SK-N-SH (cell line): ENCODE measurements around the gene TNFRSF12A. TPM values are rescaled to one million over a fixed set of nuclear protein-coding genes. Genes with fewer than 3 reads are reported as not detected.

Experiments
- CTCF ChIA-PET: fragments of 300-600, 350-600 bp; formaldehyde crosslinking; extraction: SDS; loops from one replicate; lab custom pipeline; 2021; lab: Yijun Ruan, JAX
- POLR2A ChIA-PET: fragments of 350-600 bp; sonication (Branson Sonifier 250); formaldehyde crosslinking; extraction: SDS; loops from one replicate; lab custom pipeline; 2020; ENCODE audit warnings: antibody characterized with exemption, inconsistent platforms; lab: Yijun Ruan, JAX
- DNase-seq: peaks from one replicate; pipeline ENCODE4 v3.0.0; 2012
- H2AFZ ChIP-seq: fragments of 200-600 bp; sonication (generic); 2 replicates; pipeline ENCODE4 v1.8.1; 2016; ENCODE audit warnings: antibody characterized with exemption, mild to moderate bottlenecking, low read depth
- H3F3A ChIP-seq: fragments of 200-600 bp; sonication (generic); replicated peaks from 2 replicates; pipeline ENCODE3; 2016; ENCODE audit warnings: antibody characterized with exemption, mild to moderate bottlenecking; ENCODE audit not compliant: insufficient read depth
- H3K27ac ChIP-seq, 2 experiments: fragments of 200-500 bp in 1 of 2; fragments of 200-600 bp in 1 of 2; sonication (Bioruptor generic) in 1 of 2; sonication (generic), shearing (Covaris generic) in 1 of 2; 2 replicates each; pipeline versions ENCODE4 v1.5.1 to v1.6.1; 2014 to 2016; ENCODE audit warnings: low read depth in 2 of 2, inconsistent platforms in 1 of 2, low read length in 1 of 2, mild to moderate bottlenecking in 1 of 2, mixed read lengths in 1 of 2
- H3K27me3 ChIP-seq: fragments of 200-600 bp; sonication (generic), shearing (Covaris generic); 2 replicates; pipeline ENCODE4 v1.6.1; 2016; ENCODE audit warnings: mixed run types; ENCODE audit not compliant: insufficient read depth
- H3K36me3 ChIP-seq, 2 experiments: fragments of 200-500 bp in 1 of 2; fragments of 200-600 bp in 1 of 2; sonication (Bioruptor generic) in 1 of 2; sonication (generic) in 1 of 2; replicated peaks in 1 of 2; 2 replicates each; pipeline versions ENCODE3 to v1.5.1; 2014 to 2016; ENCODE audit warnings: low read length in 1 of 2, mild to moderate bottlenecking in 1 of 2; ENCODE audit not compliant: insufficient read depth in 2 of 2, control insufficient read depth in 1 of 2
- H3K4me1 ChIP-seq, 2 experiments: fragments of 200-500 bp in 1 of 2; fragments of 200-600 bp in 1 of 2; sonication (Bioruptor generic) in 1 of 2; sonication (generic), shearing (Covaris generic) in 1 of 2; 2 replicates each; pipeline versions ENCODE4 v1.5.1 to v1.6.1; 2014 to 2016; ENCODE audit warnings: low read depth in 1 of 2, low read length in 1 of 2, mixed run types in 1 of 2; ENCODE audit not compliant: insufficient read depth in 2 of 2, control insufficient read depth in 1 of 2
- H3K4me2 ChIP-seq: fragments of 200-600 bp; sonication (generic), shearing (Covaris generic); 2 replicates; pipeline ENCODE4 v1.6.1; 2017; ENCODE audit warnings: mixed run types
- H3K4me3 ChIP-seq, 2 experiments: fragments of 200-500 bp in 1 of 2; fragments of 200-600 bp in 1 of 2; sonication (Bioruptor generic) in 1 of 2; sonication (generic), shearing (Covaris generic) in 1 of 2; 2 replicates each; pipeline versions ENCODE4 v1.5.1 to v1.8.1; 2014 to 2016; ENCODE audit warnings: low read depth in 2 of 2, inconsistent platforms in 1 of 2, low read length in 1 of 2, mild to moderate bottlenecking in 1 of 2, mixed read lengths in 1 of 2, moderate library complexity in 1 of 2
- H3K79me2 ChIP-seq: fragments of 200-600 bp; sonication (generic); 2 replicates; pipeline ENCODE4 v1.8.1; 2017; ENCODE audit warnings: mild to moderate bottlenecking; ENCODE audit not compliant: insufficient read depth
- H3K9ac ChIP-seq: fragments of 200-600 bp; sonication (generic); 2 replicates; pipeline ENCODE4 v1.6.1; 2017; ENCODE audit warnings: mixed run types
- H3K9me2 ChIP-seq: fragments of 200-600 bp; sonication (generic); 2 replicates; pipeline ENCODE4 v1.6.1; 2017; ENCODE audit warnings: mixed run types
- H3K9me3 ChIP-seq: fragments of 200-600 bp; sonication (generic); 2 replicates; pipeline ENCODE4 v1.6.1; 2017; ENCODE audit warnings: mixed run types, mild to moderate bottlenecking, moderate library complexity
- H4K20me1 ChIP-seq: fragments of 200-600 bp; sonication (generic); 2 replicates; pipeline ENCODE4 v1.6.1; 2017; ENCODE audit warnings: mild to moderate bottlenecking, mixed run types; ENCODE audit not compliant: insufficient read depth
- CHD2 ChIP-seq: fragments of 150-350 bp; IDR thresholded peaks from 2 replicates; pipeline ENCODE4 v1.6.1; 2018; ENCODE audit warnings: low read length; ENCODE audit not compliant: partially characterized antibody
- ELF1 ChIP-seq: IDR thresholded peaks from 2 replicates; pipeline ENCODE4 v1.4.0; 2012
- FOSL2 ChIP-seq: IDR thresholded peaks from 2 replicates; pipeline ENCODE4 v1.4.0; 2012; ENCODE audit warnings: low read depth, mild to moderate bottlenecking, moderate library complexity, borderline replicate concordance
- FOXM1 ChIP-seq: IDR thresholded peaks from 2 replicates; pipeline ENCODE4 v1.4.0; 2012; ENCODE audit warnings: low read depth, mild to moderate bottlenecking
- GABPA ChIP-seq: IDR thresholded peaks from 2 replicates; pipeline ENCODE4 v1.4.0; 2012; ENCODE audit warnings: low read depth, mild to moderate bottlenecking
- GATA2 ChIP-seq: sonication (generic); formaldehyde crosslinking; IDR thresholded peaks from 2 replicates; pipeline ENCODE4 v1.5.0; 2020; ENCODE audit warnings: mild to moderate bottlenecking, missing genetic modification reagents
- RFX5 ChIP-seq: IDR thresholded peaks from 2 replicates; pipeline ENCODE4 v1.6.1; 2012; ENCODE audit warnings: mild to moderate bottlenecking, improper control_type of control experiment, low read length
- RXRA ChIP-seq: IDR thresholded peaks from 2 replicates; pipeline ENCODE4 v1.4.0; 2012; ENCODE audit warnings: low read depth, mild to moderate bottlenecking, borderline replicate concordance
- TAF1 ChIP-seq: IDR thresholded peaks from 2 replicates; pipeline ENCODE4 v1.6.1; 2012; ENCODE audit warnings: low read depth, mild to moderate bottlenecking, low read length, moderate library complexity, borderline replicate concordance
- YY1 ChIP-seq: IDR thresholded peaks from 2 replicates; pipeline ENCODE4 v1.4.0; 2012; ENCODE audit warnings: low read depth, mild to moderate bottlenecking
- WGBS: methylation state at CpG from one replicate; pipeline ENCODE4 v1.1.6; 2017; ENCODE audit warnings: low lambda C conversion rate; 5-methylcytosine and 5-hydroxymethylcytosine counted together
- polyA plus RNA-seq, 3 experiments: library from polyadenylated mRNA; depleted of rRNA; stranded (reverse); fragments of >200 nt; gene quantifications; 2 replicates each; pipeline ENCODE4 v1.2.3, GENCODE V29; 2012
- TF ChIP-seq, protein P1 (sequence below): IDR thresholded peaks from 2 replicates; pipeline ENCODE4 v1.4.0; 2012; ENCODE audit warnings: low read depth, borderline replicate concordance
- TF ChIP-seq, protein P2 (sequence below): fragments of 150-350 bp; IDR thresholded peaks from 2 replicates; pipeline ENCODE4 v1.6.1; 2017; ENCODE audit warnings: antibody characterized with exemption, low read length, low read depth, borderline replicate concordance
- TF ChIP-seq, protein P3 (sequence below): IDR thresholded peaks from 2 replicates; pipeline ENCODE4 v1.4.0; 2012; ENCODE audit warnings: low read depth
- TF ChIP-seq, protein P4 (sequence below): IDR thresholded peaks from 2 replicates; pipeline ENCODE4 v1.4.0; 2012; ENCODE audit warnings: low read depth, borderline replicate concordance
- TF ChIP-seq, protein P5 (sequence below): IDR thresholded peaks from 2 replicates; pipeline ENCODE4; 2012
- TF ChIP-seq, protein P6 (sequence below): fragments of 150-350 bp; IDR thresholded peaks from 2 replicates; pipeline ENCODE4 v1.6.1; 2016; ENCODE audit warnings: mild to moderate bottlenecking, low read depth, low read length

Gene TNFRSF12A
- polyA plus RNA-seq, 1 of the 3 experiments (the other 2 are of a cell fraction), result 374 TPM

DNA sequence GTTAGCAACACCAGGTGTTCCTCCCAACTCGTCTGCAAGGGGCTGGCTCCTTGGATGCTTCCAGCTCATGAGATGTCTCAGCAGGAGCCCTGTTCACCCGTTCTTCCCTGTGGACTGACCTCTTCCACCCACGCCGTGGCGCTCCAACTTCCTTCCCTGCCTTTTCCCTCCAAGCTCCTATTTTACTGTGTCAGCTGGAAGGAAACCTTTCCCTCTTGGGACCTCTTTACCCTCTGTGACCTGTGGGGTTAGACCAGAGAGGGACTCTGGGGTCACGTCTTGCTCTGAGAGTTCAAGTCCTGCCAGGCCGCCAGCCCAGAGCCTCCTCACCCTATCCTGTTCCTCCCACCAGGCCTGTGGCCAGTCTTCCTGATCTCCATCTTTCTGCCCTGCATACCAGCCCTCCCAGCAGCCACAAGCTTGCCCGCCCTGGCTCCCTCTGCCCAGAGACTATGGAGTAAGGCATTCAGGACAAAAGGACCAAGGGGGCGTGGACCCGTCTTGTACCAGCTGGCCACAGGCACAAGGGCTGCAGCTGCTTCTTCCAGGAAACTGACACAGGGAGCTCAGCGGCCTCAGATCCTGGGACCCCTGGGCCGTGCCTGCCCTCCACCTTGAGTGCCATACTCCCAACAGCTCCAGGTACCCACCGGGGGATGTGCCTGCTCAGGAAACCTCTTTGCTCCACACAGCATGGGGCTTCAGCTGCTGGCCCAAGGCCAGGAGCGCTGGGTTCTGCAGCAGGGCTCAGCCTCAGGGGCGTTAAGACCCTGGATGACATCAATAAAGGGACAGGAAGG lies 48.0 kb upstream of the TNFRSF12A start:
- Histone ChIP-seq H3K9me2 (no peaks in the 10 kb centered on the region), H3K9ac (no peak overlapping the region), H3K27ac (no peak overlapping the region; a peak in 1 of 4 replicates), H3K79me2 (no peaks in the 10 kb centered on the region; the same call in 1 of the 2 replicates), H4K20me1 (peaks cover 31% of the 10 kb centered on the region; the same call in 1 of the 2 replicates), H3K4me3 (no peak overlapping the region), H3F3A (peaks cover 8% of the 10 kb centered on the region), H2AFZ (no peak overlapping the region), H3K4me1 (peaks cover 0 to 36% of the 10 kb centered on the region in 2 experiments; a peak in 1 of 4 replicates), H3K27me3 (no peaks in the 10 kb centered on the region), H3K9me3 (no peaks in the 10 kb centered on the region), H3K36me3 (no peaks in the 10 kb centered on the region), H3K4me2 (no peak overlapping the region)
- no peak for TF ChIP-seq RXRA
- TF ChIP-seq, protein P1, sequence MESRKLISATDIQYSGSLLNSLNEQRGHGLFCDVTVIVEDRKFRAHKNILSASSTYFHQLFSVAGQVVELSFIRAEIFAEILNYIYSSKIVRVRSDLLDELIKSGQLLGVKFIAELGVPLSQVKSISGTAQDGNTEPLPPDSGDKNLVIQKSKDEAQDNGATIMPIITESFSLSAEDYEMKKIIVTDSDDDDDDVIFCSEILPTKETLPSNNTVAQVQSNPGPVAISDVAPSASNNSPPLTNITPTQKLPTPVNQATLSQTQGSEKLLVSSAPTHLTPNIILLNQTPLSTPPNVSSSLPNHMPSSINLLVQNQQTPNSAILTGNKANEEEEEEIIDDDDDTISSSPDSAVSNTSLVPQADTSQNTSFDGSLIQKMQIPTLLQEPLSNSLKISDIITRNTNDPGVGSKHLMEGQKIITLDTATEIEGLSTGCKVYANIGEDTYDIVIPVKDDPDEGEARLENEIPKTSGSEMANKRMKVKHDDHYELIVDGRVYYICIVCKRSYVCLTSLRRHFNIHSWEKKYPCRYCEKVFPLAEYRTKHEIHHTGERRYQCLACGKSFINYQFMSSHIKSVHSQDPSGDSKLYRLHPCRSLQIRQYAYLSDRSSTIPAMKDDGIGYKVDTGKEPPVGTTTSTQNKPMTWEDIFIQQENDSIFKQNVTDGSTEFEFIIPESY, result no peak
- no peak for TF ChIP-seq YY1
- no peak for TF ChIP-seq CHD2
- no peak for TF ChIP-seq ELF1
- TF ChIP-seq, protein P2, sequence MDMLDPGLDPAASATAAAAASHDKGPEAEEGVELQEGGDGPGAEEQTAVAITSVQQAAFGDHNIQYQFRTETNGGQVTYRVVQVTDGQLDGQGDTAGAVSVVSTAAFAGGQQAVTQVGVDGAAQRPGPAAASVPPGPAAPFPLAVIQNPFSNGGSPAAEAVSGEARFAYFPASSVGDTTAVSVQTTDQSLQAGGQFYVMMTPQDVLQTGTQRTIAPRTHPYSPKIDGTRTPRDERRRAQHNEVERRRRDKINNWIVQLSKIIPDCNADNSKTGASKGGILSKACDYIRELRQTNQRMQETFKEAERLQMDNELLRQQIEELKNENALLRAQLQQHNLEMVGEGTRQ, result no peak
- TF ChIP-seq, protein P3, sequence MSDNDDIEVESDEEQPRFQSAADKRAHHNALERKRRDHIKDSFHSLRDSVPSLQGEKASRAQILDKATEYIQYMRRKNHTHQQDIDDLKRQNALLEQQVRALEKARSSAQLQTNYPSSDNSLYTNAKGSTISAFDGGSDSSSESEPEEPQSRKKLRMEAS, result no peak
- no peak for TF ChIP-seq GABPA
- no peak for TF ChIP-seq GATA2
- no peak for TF ChIP-seq FOSL2
- ChIA-PET POLR2A (no interaction called here), CTCF (interaction anchor here (0.5 to 2.3 kb wide), 8 partner anchors 9 to 59 kb away, joined by 3 to 12 read pairs (median 4); partner anchors contain the start of gene KREMEN2)
- 76% methylated on average over 11 of the region's 15 CpGs for WGBS
- no peak for DNase-seq

DNA sequence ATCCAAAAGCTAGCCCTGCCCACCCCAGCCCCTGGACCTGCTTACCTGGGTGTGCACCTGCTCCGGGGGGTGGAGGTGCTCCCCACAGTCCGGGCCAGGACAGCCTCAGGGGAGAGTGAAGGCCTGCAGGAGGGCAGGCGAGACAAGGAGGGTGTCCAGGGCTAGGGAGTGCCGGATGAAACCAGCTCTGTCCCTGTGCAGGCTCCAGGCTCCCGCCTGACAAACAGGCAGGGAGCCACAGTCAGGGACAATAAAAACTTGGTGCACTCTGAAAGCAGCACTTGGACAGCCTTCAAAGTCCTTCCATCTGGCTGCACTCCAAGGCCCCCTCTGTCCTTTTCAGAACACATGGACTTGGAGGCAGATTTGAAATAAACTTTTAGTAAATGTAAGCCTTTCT lies 47.1 kb upstream of the TNFRSF12A start:
- no peak overlapping the region for H3K9ac ChIP-seq
- H3K27ac ChIP-seq, result no peak overlapping the region; a peak in 1 of 4 replicates
- H3K9me2 ChIP-seq, result no peaks in the 10 kb centered on the region
- H3K79me2 ChIP-seq, result peaks cover 4% of the 10 kb centered on the region; the same call in 1 of the 2 replicates
- POLR2A ChIA-PET, result no interaction called here
- no peaks in the 10 kb centered on the region for H3K9me3 ChIP-seq
- H2AFZ ChIP-seq, result no peak overlapping the region
- WGBS, result no CpG with 5 or more reads among the region's 5 CpGs
- peaks cover 31% of the 10 kb centered on the region; the same call in 1 of the 2 replicates for H4K20me1 ChIP-seq
- H3K4me2 ChIP-seq, result no peak overlapping the region
- H3K4me1 ChIP-seq, result peaks cover 0 to 36% of the 10 kb centered on the region in 2 experiments; a peak in 1 of 4 replicates
- H3K36me3 ChIP-seq, result no peaks in the 10 kb centered on the region
- TF ChIP-seq RFX5, result no peak
- TF ChIP-seq, protein P4, sequence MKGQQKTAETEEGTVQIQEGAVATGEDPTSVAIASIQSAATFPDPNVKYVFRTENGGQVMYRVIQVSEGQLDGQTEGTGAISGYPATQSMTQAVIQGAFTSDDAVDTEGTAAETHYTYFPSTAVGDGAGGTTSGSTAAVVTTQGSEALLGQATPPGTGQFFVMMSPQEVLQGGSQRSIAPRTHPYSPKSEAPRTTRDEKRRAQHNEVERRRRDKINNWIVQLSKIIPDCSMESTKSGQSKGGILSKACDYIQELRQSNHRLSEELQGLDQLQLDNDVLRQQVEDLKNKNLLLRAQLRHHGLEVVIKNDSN, result no peak
- TF ChIP-seq, protein P5, sequence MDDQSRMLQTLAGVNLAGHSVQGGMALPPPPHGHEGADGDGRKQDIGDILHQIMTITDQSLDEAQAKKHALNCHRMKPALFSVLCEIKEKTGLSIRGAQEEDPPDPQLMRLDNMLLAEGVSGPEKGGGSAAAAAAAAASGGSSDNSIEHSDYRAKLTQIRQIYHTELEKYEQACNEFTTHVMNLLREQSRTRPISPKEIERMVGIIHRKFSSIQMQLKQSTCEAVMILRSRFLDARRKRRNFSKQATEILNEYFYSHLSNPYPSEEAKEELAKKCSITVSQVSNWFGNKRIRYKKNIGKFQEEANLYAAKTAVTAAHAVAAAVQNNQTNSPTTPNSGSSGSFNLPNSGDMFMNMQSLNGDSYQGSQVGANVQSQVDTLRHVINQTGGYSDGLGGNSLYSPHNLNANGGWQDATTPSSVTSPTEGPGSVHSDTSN, result no peak
- no peak for TF ChIP-seq TAF1
- TF ChIP-seq, protein P6, sequence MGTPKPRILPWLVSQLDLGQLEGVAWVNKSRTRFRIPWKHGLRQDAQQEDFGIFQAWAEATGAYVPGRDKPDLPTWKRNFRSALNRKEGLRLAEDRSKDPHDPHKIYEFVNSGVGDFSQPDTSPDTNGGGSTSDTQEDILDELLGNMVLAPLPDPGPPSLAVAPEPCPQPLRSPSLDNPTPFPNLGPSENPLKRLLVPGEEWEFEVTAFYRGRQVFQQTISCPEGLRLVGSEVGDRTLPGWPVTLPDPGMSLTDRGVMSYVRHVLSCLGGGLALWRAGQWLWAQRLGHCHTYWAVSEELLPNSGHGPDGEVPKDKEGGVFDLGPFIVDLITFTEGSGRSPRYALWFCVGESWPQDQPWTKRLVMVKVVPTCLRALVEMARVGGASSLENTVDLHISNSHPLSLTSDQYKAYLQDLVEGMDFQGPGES, result no peak
- TF ChIP-seq, protein P2, result no peak
- TF ChIP-seq FOXM1, result no peak
- TF ChIP-seq GATA2, result no peak
- TF ChIP-seq, all 33 proteins: peak for 0
- H3F3A ChIP-seq, result peaks cover 8% of the 10 kb centered on the region
- CTCF ChIA-PET, result interaction anchor here (2.0 to 2.3 kb wide), 2 partner anchors 10 to 58 kb away, joined by 7 to 12 read pairs; partner anchors contain the start of gene KREMEN2
- H3K27me3 ChIP-seq, result no peaks in the 10 kb centered on the region
- no peak overlapping the region for H3K4me3 ChIP-seq
- no peak for DNase-seq
